GM12892 (cell line): Measurements from ENCODE around the gene ABR.

Experiments
- DNase-seq: peaks from one replicate; pipeline ENCODE4 v3.0.0; 2011; ENCODE audit not compliant: insufficient read length
- FAIRE-seq: peaks from 2 replicates; lab custom pipeline; 2011; peaks lifted over from hg19 to GRCh38; lab: Jason Lieb, UNC
- POLR2A ChIP-seq: IDR thresholded peaks from 2 replicates; pipeline ENCODE4 v1.6.1; 2011; ENCODE audit warnings: low read depth, low read length, control low read depth
- POLR2AphosphoS5 ChIP-seq: IDR thresholded peaks from 2 replicates; pipeline ENCODE4 v1.6.1; 2011; ENCODE audit warnings: low read depth, low read length, control low read depth
- TAF1 ChIP-seq: IDR thresholded peaks from 2 replicates; pipeline ENCODE4 v1.6.1; 2011; ENCODE audit warnings: low read depth, mild to moderate bottlenecking, control low read depth, low read length, borderline replicate concordance

ABR gene

GRCh38 chr17:1112875-1113274, 66.9 kb downstream of the ABR start:
- no peak for DNase-seq
- no peak for TF ChIP-seq TAF1
- TF ChIP-seq POLR2A = no peak
- TF ChIP-seq POLR2AphosphoS5 = no peak
- no peak for FAIRE-seq

DNA sequence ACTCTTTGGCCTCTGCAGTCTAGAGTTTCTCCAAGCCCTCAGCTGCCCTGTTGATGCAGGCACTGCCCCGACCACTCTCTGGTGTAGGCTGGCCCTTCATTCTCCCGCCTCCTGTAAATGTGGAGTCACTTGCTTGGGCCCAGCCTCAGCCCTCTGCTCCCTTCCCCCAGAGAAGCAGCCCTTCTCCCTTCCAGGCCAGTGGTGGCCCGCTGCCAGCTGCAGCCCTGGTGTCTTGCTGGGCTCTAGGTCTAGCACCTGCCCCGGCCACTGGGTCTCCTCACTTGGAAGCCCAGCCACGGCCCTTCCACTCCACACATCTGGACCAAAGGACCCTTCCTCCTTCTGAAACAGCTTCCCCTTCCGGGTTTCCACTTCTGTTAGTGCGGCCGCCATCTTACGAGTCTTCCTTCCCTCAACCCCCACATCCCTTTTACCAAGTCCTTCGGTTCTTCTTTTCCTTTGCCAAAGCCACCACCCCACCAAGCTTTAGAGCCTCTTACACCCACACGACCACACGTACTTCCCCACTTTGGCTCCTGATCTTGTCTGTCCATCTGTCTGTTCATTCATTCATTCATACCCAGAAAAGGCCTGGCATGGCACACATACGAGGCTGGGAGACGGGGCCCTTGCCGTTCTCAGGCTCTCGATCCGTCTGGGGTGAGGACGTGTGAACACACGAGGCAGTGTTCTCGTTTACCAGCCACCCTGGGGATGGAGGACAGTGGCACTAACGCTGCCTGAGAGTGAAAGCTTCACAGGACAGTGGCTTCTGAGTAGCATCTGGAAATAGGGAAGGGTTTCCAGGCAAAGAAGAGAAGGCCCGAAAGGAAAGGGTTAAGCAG, 68.0 kb downstream of the ABR start:
- no peak for DNase-seq
- no peak for FAIRE-seq
- TF ChIP-seq POLR2AphosphoS5 = no peak
- TF ChIP-seq POLR2A = no peak
- TF ChIP-seq TAF1 = no peak

GRCh38 chr17:1110862-1111598, 68.8 kb downstream of the ABR start:
- DNase-seq = no peak
- no peak for FAIRE-seq
- no peak for TF ChIP-seq POLR2A
- no peak for TF ChIP-seq POLR2AphosphoS5
- TF ChIP-seq TAF1 = no peak

DNA sequence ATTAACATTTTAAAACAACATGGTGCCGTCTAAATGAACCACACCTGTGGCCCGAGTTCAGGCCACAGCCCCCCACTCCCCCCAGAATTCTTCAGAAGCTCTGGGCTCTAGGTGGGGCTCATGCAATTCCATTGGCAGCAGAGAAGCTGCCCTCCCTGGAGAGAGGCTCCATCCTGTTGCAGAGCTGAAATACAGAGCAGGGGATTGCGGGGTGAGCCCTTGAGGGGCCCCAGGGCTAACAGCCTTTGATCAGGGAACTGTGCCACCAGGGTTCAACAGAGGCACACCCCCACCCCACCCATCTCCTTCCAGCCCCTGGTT, 69.3 kb downstream of the ABR start:
- FAIRE-seq = no peak
- no peak for TF ChIP-seq POLR2AphosphoS5
- TF ChIP-seq POLR2A = no peak
- no peak for TF ChIP-seq TAF1
- no peak for DNase-seq

DNA sequence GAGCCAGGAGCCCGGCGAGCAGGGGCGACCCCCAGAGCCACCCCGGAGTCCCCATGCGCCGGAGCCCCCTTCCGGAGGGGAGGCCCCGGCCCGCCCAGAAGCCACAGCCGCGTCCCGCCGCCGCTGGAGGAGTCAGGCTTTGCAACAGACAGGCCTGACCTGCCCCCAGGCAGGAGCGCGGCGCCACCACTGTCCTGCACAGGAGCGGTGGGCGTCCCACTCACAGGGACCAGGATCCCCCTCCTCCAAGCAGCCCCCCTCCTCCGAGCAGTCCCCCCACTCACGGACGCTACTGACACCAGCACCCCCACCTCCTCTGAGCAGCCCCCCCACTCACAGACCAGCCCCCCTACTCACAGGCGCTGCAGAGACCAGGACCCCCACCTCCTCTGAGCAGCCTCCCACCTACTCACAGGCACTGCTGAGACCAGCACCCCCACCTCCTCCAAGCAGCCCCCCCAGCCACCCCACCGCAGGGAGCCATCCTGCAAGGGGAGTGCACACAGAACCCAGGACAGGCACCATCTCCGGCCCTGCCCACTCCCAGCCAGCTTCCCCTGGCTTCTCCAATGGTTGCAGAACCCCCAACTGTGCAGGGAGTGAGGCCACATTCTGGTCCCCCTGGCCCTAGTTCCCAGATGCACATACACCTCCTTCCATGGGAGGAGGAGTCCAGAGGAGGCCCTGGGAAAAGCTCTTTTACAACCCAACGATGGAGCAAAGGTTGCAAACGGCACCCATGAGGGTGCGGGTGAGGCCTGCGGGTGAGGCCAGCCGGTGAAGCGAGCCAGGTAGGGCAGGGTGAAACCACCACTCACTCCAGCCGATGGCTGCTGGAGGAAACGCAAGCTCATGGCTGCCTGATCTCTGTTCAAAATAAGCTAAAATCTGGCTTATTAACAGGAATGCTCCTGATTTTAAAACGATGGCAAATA, 69.9 kb downstream of the ABR start:
- TF ChIP-seq POLR2AphosphoS5 (no peak), TAF1 (no peak)
- DNase-seq (peak; percentile 57), FAIRE-seq (no peak)

DNA sequence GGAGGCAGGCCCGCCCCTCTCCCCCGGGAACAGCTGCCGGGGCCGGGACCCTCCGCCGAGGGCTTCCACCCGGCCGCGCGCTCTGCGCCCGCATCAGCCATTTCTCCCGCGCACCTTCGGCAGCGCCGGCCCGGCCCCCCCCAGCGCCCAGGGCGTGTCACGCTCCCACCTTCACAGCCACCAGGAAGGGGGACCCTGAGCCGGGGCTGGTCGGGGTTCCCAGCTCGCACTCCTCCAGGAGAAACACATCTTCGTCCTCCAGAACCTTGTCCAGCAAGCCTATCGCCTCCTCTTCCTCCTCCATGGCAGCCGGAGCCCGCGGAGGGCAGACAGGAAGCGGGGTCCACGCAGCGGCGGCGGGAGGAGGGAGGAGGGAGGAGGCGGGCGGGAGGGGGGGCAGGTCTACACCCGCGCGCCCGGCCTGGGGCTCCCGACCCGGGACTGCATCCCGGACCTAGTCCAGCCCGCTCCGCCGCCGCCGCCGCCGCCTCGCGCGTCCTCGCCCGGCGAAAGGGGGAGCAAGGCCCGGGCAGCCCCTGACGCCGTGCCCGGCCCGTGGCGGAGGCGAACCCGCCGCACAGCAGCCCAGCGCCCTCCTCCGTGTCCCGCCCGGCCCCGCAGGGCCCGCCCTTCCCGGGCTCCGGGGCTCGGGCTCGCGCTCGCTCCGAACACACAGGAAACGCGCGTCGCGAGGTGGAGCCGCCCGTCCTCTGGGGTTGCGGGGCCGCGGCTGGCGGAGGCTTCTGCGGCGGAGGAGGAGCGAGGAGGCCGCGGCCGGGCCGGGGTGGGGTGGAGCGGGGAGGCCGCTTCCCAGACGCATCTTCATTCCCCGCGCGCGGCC, 70.8 kb downstream of the ABR start:
- DNase-seq = peak; percentile 66
- no peak for TF ChIP-seq TAF1
- peak; percentile 26; the same call in 1 of the 2 replicates for TF ChIP-seq POLR2A
- no peak for TF ChIP-seq POLR2AphosphoS5
- FAIRE-seq = peak; percentile 30

- DNase-seq (no peak), FAIRE-seq (no peak)
- TF ChIP-seq POLR2A (no peak), POLR2AphosphoS5 (no peak), TAF1 (no peak)
Observed at GRCh38 chr17:1108478-1108764, 71.4 kb downstream of the ABR start.

DNA sequence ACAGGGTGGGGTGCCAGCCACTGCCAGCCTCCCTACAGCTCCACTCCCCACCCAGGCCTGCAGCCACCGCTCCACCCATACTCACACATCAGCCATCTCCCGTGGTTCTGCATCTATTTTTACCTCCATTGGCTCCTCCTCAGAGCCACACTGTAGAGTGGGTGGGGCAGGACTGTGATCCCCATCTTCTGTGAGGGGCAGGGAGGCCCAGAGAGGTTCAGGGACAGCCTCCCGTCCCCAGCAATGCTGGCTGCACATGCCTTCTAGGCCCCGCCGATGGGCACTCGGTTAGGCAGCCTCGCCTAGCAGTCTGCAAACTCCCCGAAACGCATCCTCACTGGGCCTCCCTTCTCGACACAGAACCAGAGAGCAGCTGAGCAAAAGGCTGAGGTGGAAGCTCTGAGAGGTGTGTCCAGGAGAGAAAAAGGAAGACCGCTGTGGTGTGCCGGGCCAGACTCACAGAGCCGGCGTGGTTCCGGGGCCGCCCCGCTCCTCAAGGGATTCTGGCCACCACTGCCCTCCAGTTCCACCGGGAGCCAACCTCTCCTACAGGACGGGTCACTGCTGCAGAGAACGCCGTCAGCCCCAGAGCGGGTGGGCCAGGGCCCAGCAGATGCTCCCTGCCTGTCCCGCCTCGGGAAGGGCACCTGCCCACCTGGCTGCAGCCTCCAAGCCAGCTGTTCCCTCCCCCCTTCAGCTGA, 71.9 kb downstream of the ABR start:
- TF ChIP-seq POLR2A = no peak
- no peak for TF ChIP-seq TAF1
- TF ChIP-seq POLR2AphosphoS5 = no peak
- DNase-seq = no peak
- no peak for FAIRE-seq

- no peak for DNase-seq
- no peak for TF ChIP-seq POLR2A
- no peak for TF ChIP-seq TAF1
- no peak for TF ChIP-seq POLR2AphosphoS5
- no peak for FAIRE-seq
Observed at GRCh38 chr17:1107083-1107776, 72.6 kb downstream of the ABR start.
